ENCODE measurements around the gene METTL25B. TPM values are rescaled to one million over a fixed set of nuclear protein-coding genes. Genes with fewer than 3 reads are reported as not detected.

METTL25B gene
- total and polyA plus RNA-seq, 2 donors (not counting 1 experiment from before 2014, with no cell fraction given), result 78.3 to 81.1 TPM

DNA sequence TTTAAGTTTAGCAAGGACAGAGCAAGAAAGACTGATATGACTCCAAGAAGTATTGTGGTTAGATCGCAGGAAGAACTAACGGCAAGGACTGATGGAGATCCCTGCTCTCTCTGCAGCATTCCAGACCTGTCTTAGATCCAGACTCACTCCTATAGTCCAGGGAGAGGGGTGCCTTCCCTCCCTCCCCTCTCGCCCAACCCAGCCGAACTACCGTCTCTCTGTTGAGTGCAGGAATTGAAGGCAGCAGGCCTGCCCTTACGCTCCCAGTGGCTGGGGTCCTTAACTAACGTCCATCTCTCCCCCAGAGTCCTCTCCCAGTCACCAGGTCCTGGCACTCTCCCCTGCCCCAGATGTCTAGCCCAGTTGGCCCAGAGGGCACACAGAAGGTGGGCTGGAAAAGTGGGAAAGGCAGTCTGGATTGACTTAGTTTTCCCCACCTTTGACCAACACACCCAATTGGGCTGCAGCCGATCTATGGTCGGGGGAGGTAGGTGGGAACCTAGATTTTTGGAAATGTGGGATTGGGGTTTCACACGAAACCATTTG is 24.0 kb upstream of the METTL25B start:
- DNase-seq, result no peak
- H3K4me2 ChIP-seq (replicated peaks; ENCODE audit: low read depth, low read length, poor library complexity, severe bottlenecking), result peak overlapping the region; percentile 99
- TF ChIP-seq CTCF (IDR thresholded peaks at IDR 0.05), result no peak
- no peak for TF ChIP-seq EZH2 (IDR thresholded peaks at IDR 0.05; ENCODE audit: borderline replicate concordance, insufficient read depth, low read depth, low read length, poor library complexity, severe bottlenecking)
- peaks cover 0 to 3% (median 0%) of the 10 kb centered on the region in 3 donors for H3K9me3 ChIP-seq (ENCODE audit: control extremely low read depth in 1 of 3, control insufficient read depth in 2 of 3, insufficient read depth in 1 of 3, low read length in 2 of 3)
- WGBS (ENCODE audit: insufficient coverage), result 29% methylated on average over 5 of the region's 10 CpGs
- Mint-ChIP-seq H3K4me1 (peaks cover 32% of the 10 kb centered on the region), H3K27me3 (peaks cover 30% of the 10 kb centered on the region), H3K4me3 (peak overlapping the region; percentile 59), H3K9me3 (ENCODE audit: insufficient read depth) (no peaks in the 10 kb centered on the region), H3K27ac (no peak overlapping the region)
- peak overlapping the region; percentile 71 for H2AFZ ChIP-seq (ENCODE audit: insufficient read depth, low read depth, low read length, poor library complexity, severe bottlenecking)
- no peak for ATAC-seq (ENCODE audit: low read depth)
- peaks cover 7% of the 10 kb centered on the region for H4K20me1 ChIP-seq (ENCODE audit: control insufficient read depth, insufficient read depth, low read length, poor library complexity, severe bottlenecking)
- H3K27me3 ChIP-seq (replicated peaks in 1 of 4; ENCODE audit: control extremely low read depth in 1 of 4, control insufficient read depth in 3 of 4, insufficient read depth in 4 of 4, low read length in 3 of 4), result peaks cover 3 to 63% (median 37%) of the 10 kb centered on the region in 4 experiments
- H3K4me1 ChIP-seq (ENCODE audit: control insufficient read depth in 2 of 2, insufficient read depth in 2 of 2, low read length in 2 of 2), result peaks cover 28% of the 10 kb centered on the region in 2 donors
- ChIA-PET CTCF (interaction anchor here (0.7 to 7.6 kb wide), 4 partner anchors 14 to 103 kb away, joined by 3 to 80 read pairs (median 6); partner anchors contain the start of gene GPATCH4), POLR2A (no interaction called here)
- H3K4me3 ChIP-seq (ENCODE audit: control extremely low read depth in 1 of 5, extremely low read depth in 1 of 5, insufficient read depth in 1 of 5, low read depth in 2 of 5, low read length in 4 of 5), result no peak overlapping the region
- no peaks in the 10 kb centered on the region for H3K79me2 ChIP-seq (ENCODE audit: control insufficient read depth, insufficient read depth, low read length)
- no peak overlapping the region for H3K9ac ChIP-seq (ENCODE audit: low read length)
- H3K36me3 ChIP-seq (replicated peaks in 1 of 2; ENCODE audit: control extremely low read depth in 1 of 2, control insufficient read depth in 1 of 2, extremely low read depth in 1 of 2, insufficient read depth in 2 of 2, low read length in 1 of 2), result no peaks in the 10 kb centered on the region
- intact Hi-C loops (cut with micrococcal nuclease), result no loop called here
- no peak overlapping the region for H3K27ac ChIP-seq (ENCODE audit: low read length in 2 of 2)

GRCh38 chr1:156704930-156705320 is 23.3 kb upstream of the METTL25B start:
- Mint-ChIP-seq H3K27me3 (peaks cover 25% of the 10 kb centered on the region), H3K27ac (no peak overlapping the region), H3K9me3 (ENCODE audit: insufficient read depth) (no peaks in the 10 kb centered on the region), H3K4me3 (peak overlapping the region; percentile 89), H3K4me1 (peaks cover 32% of the 10 kb centered on the region)
- Histone ChIP-seq H3K27ac (ENCODE audit: low read length in 2 of 2) (no peak overlapping the region), H3K4me1 (ENCODE audit: control insufficient read depth in 2 of 2, insufficient read depth in 2 of 2, low read length in 2 of 2) (peaks cover 28% of the 10 kb centered on the region in 2 donors), H3K27me3 (replicated peaks in 1 of 4; ENCODE audit: control extremely low read depth in 1 of 4, control insufficient read depth in 3 of 4, insufficient read depth in 4 of 4, low read length in 3 of 4) (peaks cover 3 to 63% (median 37%) of the 10 kb centered on the region in 4 experiments), H3K4me3 (ENCODE audit: control extremely low read depth in 1 of 5, extremely low read depth in 1 of 5, insufficient read depth in 1 of 5, low read depth in 2 of 5, low read length in 4 of 5) (peak overlapping the region in 4 of 5 experiments; percentile 54 to 70 (median 58)), H2AFZ (ENCODE audit: insufficient read depth, low read depth, low read length, poor library complexity, severe bottlenecking) (peak overlapping the region; percentile 71), H3K79me2 (ENCODE audit: control insufficient read depth, insufficient read depth, low read length) (no peaks in the 10 kb centered on the region), H4K20me1 (ENCODE audit: control insufficient read depth, insufficient read depth, low read length, poor library complexity, severe bottlenecking) (peaks cover 7% of the 10 kb centered on the region), H3K4me2 (replicated peaks; ENCODE audit: low read depth, low read length, poor library complexity, severe bottlenecking) (peak overlapping the region; percentile 99), H3K9me3 (ENCODE audit: control extremely low read depth in 1 of 3, control insufficient read depth in 2 of 3, insufficient read depth in 1 of 3, low read length in 2 of 3) (peaks cover 0 to 3% (median 0%) of the 10 kb centered on the region in 3 donors), H3K9ac (ENCODE audit: low read length) (peak overlapping the region; percentile 74), H3K36me3 (replicated peaks in 1 of 2; ENCODE audit: control extremely low read depth in 1 of 2, control insufficient read depth in 1 of 2, extremely low read depth in 1 of 2, insufficient read depth in 2 of 2, low read length in 1 of 2) (no peaks in the 10 kb centered on the region)
- ATAC-seq (ENCODE audit: low read depth) (no peak), DNase-seq (no peak)
- 3% methylated on average over 29 of the region's 29 CpGs for WGBS (ENCODE audit: insufficient coverage)
- TF ChIP-seq CTCF (IDR thresholded peaks at IDR 0.05), result no peak
- ChIA-PET POLR2A (interaction anchor here (1.1 kb wide), 1 partner anchor 27 kb away, joined by 4 read pairs; no protein-coding TSS in a partner anchor), CTCF (interaction anchor here (1.4 to 7.6 kb wide), 7 partner anchors 15 to 78 kb away, joined by 4 to 80 read pairs (median 9); partner anchors contain the start of gene NES)
- intact Hi-C loops (cut with micrococcal nuclease), result loop anchor here (5.0 kb wide), 1 partner anchor 157 kb away; the partner anchor contains the start of gene NTRK1

Data from B cell (primary cell).